Fibroblast of the aortic adventitia (primary cell): ENCODE measurements around the gene STARD3. TPM values are rescaled to one million over a fixed set of nuclear protein-coding genes. Genes with fewer than 3 reads are reported as not detected.

Experiments used
- DNase-seq: peaks from one replicate; pipeline ENCODE4 v3.0.0-alpha.2; 2010; ENCODE audit warnings: low read depth
- H3K4me3 ChIP-seq: 2 replicates; pipeline ENCODE4 v1.5.1; 2011; ENCODE audit warnings: low read depth, mild to moderate bottlenecking, control low read depth, low read length, moderate library complexity
- total RNA-seq: library from RNA; depleted of rRNA; stranded (reverse); fragments of >200 nt; gene quantifications from 2 replicates; pipeline ENCODE4 v1.2.3, GENCODE V29; 2012; ENCODE audit warnings: low replicate concordance
- TF ChIP-seq, protein P1 (sequence below): IDR thresholded peaks from 2 replicates; pipeline ENCODE4 v1.5.1; 2011; ENCODE audit warnings: mild to moderate bottlenecking, low read length, control low read depth, inconsistent platforms; ENCODE audit not compliant: insufficient read depth

The STARD3 gene
- total RNA-seq, 1 donor: 20.8 TPM

DNA sequence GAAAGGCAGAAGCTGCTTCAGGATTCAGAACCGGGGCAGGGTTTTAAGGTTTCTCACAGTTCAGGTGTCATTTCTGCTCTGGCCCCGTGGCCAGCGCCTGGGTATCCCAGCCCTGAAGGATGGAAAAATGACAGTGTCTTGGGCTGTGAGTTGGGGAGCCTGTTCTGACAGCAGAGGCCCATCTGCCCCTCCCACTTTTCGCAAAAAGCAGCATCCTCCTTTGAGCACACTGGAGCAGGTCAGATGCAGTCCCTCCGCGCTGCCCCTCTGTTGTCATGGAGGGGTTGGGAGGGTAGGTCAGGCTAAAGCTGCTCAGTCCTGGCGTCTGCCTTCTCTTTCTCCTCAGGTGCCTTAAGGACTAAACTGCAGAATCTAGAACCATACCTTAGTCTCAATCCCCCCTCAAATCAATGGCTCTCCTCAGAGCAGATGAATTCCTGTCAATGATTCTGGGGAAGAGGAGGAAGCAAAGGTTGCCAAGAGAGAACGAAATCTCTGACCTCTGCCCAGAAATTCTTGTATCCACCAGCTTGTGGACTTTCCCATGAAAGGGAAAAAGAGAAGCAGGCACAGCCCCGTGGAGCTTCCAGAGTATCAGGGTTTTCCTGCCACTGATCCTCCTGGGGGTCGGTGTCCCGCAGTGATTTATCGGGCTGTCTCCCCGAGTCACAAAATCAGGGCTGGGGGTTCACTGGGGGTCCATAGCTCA, 36.5 kb upstream of the STARD3 start:
- H3K4me3 ChIP-seq: no peak overlapping the region
- TF ChIP-seq, protein P1, sequence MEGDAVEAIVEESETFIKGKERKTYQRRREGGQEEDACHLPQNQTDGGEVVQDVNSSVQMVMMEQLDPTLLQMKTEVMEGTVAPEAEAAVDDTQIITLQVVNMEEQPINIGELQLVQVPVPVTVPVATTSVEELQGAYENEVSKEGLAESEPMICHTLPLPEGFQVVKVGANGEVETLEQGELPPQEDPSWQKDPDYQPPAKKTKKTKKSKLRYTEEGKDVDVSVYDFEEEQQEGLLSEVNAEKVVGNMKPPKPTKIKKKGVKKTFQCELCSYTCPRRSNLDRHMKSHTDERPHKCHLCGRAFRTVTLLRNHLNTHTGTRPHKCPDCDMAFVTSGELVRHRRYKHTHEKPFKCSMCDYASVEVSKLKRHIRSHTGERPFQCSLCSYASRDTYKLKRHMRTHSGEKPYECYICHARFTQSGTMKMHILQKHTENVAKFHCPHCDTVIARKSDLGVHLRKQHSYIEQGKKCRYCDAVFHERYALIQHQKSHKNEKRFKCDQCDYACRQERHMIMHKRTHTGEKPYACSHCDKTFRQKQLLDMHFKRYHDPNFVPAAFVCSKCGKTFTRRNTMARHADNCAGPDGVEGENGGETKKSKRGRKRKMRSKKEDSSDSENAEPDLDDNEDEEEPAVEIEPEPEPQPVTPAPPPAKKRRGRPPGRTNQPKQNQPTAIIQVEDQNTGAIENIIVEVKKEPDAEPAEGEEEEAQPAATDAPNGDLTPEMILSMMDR: no peak
- no peak for DNase-seq

DNA sequence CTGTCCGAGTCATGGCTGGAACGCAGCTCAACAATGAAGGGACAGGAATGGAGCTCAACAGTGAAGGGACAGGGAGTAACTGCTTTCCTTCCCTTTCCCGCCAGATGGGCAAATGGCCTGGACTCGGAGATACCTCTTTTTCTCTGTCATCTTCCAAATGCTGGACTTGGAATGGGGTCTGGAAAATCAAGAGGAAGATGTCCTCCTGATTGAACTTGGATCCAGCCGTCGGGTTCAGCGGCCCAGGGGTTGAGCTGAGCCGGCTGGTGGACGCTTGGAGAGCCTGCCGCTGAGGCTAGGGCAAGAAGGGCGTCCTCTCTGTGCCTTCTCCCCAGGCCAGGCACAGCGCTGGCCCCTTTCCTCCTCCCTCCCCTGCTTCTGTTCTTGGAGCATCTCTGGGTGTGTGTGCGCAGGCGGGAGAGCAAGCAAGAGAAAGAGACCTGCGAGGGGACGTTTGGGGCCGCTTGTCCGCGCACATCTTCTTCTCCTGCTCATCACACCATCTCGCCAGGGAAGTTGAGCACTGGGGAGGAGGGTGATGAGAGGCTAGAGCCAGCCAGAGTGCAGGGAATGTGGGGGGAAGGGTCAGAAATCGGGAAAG, 35.8 kb upstream of the STARD3 start:
- TF ChIP-seq, protein P1: no peak
- DNase-seq: no peak
- H3K4me3 ChIP-seq: no peak overlapping the region

DNA sequence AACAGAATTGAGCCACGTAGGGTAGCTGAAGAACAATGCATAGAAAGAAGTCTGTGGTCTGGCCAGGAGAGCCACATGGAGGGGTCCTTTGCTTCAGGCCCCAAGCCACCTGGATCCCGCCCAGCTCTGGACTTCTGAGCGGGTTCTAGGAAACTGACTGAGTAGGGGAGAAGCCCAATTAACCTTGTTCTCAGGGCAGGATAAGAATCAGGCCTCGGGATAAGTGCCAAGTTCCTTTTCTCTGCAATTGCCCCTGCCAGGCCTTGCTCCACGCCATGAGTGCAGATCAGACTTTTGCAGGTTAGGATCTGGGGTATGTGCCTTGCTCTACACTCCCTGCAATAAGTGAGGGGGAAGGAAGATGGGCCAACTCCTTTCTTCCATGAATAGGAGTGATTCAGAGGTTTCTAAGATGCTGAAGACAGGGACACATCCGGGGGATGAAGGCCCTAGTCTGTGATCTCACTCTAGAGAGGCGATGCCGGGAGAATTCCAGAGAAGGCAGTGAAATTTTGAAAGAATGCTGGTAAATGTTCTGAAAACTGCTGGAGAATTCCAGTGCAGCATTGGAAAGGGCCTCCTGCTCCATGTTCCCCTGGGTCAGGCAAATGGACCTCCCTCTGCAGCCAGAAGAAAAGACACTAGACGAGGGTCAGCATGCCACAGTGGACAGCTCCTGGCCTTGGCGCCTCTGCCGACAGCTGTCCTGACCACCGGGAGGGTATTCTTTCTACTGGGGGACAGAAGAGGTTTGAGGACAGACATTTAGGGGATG, 35.0 kb upstream of the STARD3 start:
- no peak for DNase-seq
- TF ChIP-seq, protein P1: no peak

DNA sequence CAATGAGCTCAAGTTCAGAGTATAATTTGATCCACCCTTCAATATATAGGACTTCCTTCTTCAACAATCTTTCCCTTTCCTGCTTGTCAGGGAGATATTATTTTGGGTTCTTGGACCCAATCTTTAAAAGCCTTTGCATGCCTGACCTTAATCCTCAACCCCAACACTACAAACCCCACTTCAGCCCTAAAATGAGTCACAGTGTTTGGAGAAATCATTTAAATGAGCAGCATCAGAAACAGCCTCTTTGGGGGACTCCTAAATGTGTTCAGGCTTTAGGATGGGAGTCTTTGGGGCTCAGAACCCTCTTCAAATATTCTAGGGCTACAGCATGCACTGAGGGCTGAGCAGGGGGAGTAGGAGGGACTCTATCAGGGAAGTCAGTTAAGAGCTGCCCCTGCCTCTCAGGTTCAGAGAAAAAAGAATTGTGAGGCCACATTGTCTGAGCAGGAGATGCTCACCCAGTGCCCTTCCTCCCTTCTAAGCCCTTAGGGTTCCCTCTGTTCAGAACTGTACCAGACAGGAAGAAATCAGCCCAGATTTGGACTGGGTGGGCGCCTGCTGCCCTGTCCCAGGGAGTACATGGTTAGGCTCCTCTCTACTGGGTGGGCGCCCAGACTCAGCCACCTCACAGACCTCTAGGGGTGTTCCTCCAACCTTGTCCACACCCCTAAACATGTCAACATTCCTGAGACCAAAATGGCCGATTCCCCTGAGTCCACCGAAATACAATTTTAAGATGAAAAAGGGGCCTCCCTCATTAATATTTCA, 34.2 kb upstream of the STARD3 start:
- TF ChIP-seq, protein P1: no peak
- DNase-seq: no peak
- no peak overlapping the region for H3K4me3 ChIP-seq

More for the DNA sequence above, 35.0 kb upstream of the STARD3 start:
- no peak overlapping the region for H3K4me3 ChIP-seq

DNA sequence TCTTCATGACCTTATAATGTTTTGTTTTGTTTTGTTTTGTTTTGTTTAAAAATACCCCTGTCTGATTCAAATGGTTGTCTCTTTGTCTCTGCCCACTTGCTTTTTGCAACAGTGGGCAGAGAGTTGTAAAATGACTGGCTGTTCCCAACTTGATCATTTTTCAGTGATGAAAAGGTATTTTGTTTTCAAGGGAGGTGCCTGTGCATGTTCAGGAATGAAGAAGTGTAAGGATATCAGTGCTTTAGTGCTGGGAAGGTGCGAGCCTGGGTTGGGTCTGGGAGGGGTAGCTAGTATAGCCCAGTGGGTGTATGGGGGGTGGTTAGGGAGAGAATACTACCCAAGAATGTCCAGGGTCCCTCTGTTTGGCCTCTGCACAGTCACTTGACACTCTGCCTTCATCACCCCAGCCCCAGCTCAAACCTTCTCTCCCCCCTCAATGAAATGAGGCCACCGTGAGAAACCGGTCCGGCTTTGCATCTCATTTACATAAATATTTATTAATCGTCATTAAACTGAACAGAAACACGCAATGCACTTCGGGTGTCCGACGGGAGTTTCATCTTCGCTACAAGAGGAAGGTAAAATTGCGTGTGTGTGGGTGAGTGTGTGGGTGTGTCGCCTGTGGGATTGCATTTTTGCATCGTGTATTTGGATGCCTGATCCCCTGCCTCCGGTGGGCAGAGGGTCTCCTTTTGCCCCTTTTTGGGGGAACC, 33.5 kb upstream of the STARD3 start:
- no peak overlapping the region for H3K4me3 ChIP-seq
- TF ChIP-seq, protein P1: no peak
- DNase-seq: no peak

DNA sequence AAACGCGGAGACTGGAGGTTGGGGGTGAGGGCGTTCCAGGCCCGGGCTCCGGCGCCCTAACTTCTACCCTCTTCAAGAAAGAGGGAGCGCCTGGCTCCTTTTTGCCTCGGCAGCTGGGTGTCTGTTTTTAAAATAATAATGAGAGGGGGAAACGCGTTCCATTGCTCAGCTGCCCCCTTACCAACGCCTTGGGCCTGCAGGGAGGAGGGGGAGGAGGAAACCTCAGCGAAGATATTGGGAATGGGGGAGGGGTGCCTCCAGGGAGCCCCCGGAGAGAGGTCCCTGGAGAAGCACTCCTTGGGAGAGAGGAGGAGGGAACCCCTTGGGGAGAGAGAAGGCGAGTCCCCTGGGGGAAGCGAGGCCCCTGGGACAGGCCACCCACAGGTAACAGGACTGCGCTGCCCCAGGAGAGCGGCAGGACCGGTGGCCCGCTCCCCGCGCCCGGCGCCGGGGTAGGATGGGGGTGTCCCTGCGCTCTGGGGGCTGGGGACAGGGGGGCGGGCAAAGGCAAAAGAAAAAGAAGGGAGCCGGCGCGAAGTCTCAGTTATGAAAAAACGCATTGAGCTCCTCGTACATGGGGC, 31.9 kb upstream of the STARD3 start:
- no peak overlapping the region for H3K4me3 ChIP-seq
- DNase-seq: no peak
- TF ChIP-seq, protein P1: no peak
